Smooth muscle cell (in vitro differentiated cells): Measurements from ENCODE around the gene SMAD3. TPM values are rescaled to one million over a fixed set of nuclear protein-coding genes. Genes with fewer than 3 reads are reported as not detected.

Experiments
- DNase-seq: peaks from one replicate; lab custom pipeline; 2025; ENCODE audit not compliant: unreplicated experiment; lab: John Stamatoyannopoulos, UW
- H2AFZ ChIP-seq: fragments of 200-600 bp; sonication (generic); 2 replicates; pipeline ENCODE4 v1.6.0; 2016; ENCODE audit warnings: antibody characterized with exemption, low read depth, mild to moderate bottlenecking
- H3F3A ChIP-seq: fragments of 200-600 bp; sonication (generic); 2 replicates; pipeline ENCODE4 v1.6.0; 2017; ENCODE audit warnings: antibody characterized with exemption, low read depth
- H3K27ac ChIP-seq: fragments of 200-600 bp; sonication (generic); 2 replicates; pipeline ENCODE4 v1.5.1; 2016; ENCODE audit warnings: low read depth, mild to moderate bottlenecking
- H3K27me3 ChIP-seq: fragments of 200-600 bp; sonication (generic); 2 replicates; pipeline ENCODE4 v1.6.1; 2016; ENCODE audit warnings: low read depth, mild to moderate bottlenecking
- H3K36me3 ChIP-seq: fragments of 200-600 bp; sonication (generic); 2 replicates; pipeline ENCODE4 v1.5.1; 2016; ENCODE audit warnings: low read depth
- H3K4me1 ChIP-seq: fragments of 200-600 bp; sonication (generic); 2 replicates; pipeline ENCODE4 v1.5.1; 2016; ENCODE audit warnings: low read depth
- H3K4me2 ChIP-seq: fragments of 200-600 bp; sonication (generic); 2 replicates; pipeline ENCODE4 v1.6.0; 2016; ENCODE audit warnings: mild to moderate bottlenecking
- H3K4me3 ChIP-seq: fragments of 200-600 bp; sonication (generic); 2 replicates; pipeline ENCODE4 v1.5.1; 2016; ENCODE audit warnings: mild to moderate bottlenecking
- H3K79me2 ChIP-seq: fragments of 200-600 bp; sonication (generic); 2 replicates; pipeline ENCODE4 v1.6.0; 2016; ENCODE audit warnings: low read depth, mild to moderate bottlenecking
- H3K9ac ChIP-seq: fragments of 200-600 bp; sonication (generic); 2 replicates; pipeline ENCODE4 v1.6.0; 2016; ENCODE audit warnings: low read depth
- H3K9me3 ChIP-seq: fragments of 200-600 bp; sonication (generic); replicated peaks from 2 replicates; pipeline ENCODE4 v1.5.1; 2016; ENCODE audit warnings: low read depth
- H4K20me1 ChIP-seq: fragments of 200-600 bp; sonication (generic); 2 replicates; pipeline ENCODE4 v1.6.0; 2016; ENCODE audit warnings: low read depth
- whole genome bisulfite sequencing: methylation state at CpG from one replicate; pipeline ENCODE4 v1.1.7; 2016; ENCODE audit warnings: low lambda C conversion rate; 5-methylcytosine and 5-hydroxymethylcytosine counted together
- polyA plus RNA-seq: library from polyadenylated mRNA; unstranded; fragments of >200 nt; fragmentation: Nextera tagmentation; extraction: Ambion mirVana; gene quantifications from 2 replicates; pipeline ENCODE4 v1.2.1, GENCODE V29; 2016
- total RNA-seq: library from RNA; depleted of rRNA; stranded (reverse); fragments of >200 nt; gene quantifications from 2 replicates; pipeline ENCODE4 v1.2.3, GENCODE V29; 2014
- TF ChIP-seq, protein P1 (sequence below): fragments of 200-600 bp; sonication (generic); IDR thresholded peaks from 2 replicates; pipeline ENCODE4 v1.5.1; 2017; ENCODE audit warnings: borderline replicate concordance, mild to moderate bottlenecking, antibody characterized with exemption; ENCODE audit not compliant: insufficient read depth, poor library complexity, severe bottlenecking

The SMAD3 gene
- total and polyA plus RNA-seq, 2 experiments from 2014 or later = 20.2 to 21.9 TPM

DNA sequence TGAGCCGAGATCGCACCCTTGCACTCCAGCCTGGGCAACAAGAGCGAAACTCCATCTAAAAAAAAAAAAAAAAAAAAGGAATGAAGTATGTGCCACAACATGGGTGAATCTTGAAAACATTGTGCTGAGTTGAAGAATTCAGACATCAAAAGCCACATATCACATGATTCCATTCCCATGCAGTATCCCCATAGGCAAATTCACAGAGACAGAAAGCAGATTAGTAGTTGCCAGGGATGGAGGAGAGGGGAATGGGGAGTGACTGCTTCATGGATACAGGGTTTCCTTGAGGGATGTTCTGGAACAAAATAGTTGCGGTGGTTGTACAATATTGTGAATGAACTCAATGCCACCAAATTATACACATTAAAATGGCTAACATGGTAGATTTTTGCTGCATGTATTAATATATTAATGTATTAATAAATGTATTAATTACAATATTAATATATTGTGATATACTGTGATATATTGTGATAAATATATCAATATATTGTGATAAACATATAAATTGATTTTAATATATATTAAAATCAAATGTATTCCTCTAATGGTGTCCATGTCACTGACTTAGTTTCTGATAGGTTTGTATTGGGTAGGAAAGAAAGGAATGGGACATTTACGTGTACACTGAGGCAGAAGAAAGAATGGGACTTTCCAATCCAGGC is 34.9 kb downstream of the SMAD3 start:
- Histone ChIP-seq H3K4me2 (no peak overlapping the region), H3K9me3 (no peaks in the 10 kb centered on the region), H3K4me3 (no peak overlapping the region), H2AFZ (no peak overlapping the region), H3K4me1 (peaks cover 21% of the 10 kb centered on the region), H3K36me3 (no peaks in the 10 kb centered on the region), H3K9ac (no peak overlapping the region), H3K79me2 (peaks cover 89% of the 10 kb centered on the region), H4K20me1 (peaks cover 69% of the 10 kb centered on the region), H3K27ac (no peak overlapping the region), H3F3A (peaks cover 23% of the 10 kb centered on the region), H3K27me3 (no peaks in the 10 kb centered on the region)
- 80% methylated on average over 5 of the region's 5 CpGs for WGBS
- TF ChIP-seq, protein P1, sequence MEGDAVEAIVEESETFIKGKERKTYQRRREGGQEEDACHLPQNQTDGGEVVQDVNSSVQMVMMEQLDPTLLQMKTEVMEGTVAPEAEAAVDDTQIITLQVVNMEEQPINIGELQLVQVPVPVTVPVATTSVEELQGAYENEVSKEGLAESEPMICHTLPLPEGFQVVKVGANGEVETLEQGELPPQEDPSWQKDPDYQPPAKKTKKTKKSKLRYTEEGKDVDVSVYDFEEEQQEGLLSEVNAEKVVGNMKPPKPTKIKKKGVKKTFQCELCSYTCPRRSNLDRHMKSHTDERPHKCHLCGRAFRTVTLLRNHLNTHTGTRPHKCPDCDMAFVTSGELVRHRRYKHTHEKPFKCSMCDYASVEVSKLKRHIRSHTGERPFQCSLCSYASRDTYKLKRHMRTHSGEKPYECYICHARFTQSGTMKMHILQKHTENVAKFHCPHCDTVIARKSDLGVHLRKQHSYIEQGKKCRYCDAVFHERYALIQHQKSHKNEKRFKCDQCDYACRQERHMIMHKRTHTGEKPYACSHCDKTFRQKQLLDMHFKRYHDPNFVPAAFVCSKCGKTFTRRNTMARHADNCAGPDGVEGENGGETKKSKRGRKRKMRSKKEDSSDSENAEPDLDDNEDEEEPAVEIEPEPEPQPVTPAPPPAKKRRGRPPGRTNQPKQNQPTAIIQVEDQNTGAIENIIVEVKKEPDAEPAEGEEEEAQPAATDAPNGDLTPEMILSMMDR = no peak
- no peak for DNase-seq

DNA sequence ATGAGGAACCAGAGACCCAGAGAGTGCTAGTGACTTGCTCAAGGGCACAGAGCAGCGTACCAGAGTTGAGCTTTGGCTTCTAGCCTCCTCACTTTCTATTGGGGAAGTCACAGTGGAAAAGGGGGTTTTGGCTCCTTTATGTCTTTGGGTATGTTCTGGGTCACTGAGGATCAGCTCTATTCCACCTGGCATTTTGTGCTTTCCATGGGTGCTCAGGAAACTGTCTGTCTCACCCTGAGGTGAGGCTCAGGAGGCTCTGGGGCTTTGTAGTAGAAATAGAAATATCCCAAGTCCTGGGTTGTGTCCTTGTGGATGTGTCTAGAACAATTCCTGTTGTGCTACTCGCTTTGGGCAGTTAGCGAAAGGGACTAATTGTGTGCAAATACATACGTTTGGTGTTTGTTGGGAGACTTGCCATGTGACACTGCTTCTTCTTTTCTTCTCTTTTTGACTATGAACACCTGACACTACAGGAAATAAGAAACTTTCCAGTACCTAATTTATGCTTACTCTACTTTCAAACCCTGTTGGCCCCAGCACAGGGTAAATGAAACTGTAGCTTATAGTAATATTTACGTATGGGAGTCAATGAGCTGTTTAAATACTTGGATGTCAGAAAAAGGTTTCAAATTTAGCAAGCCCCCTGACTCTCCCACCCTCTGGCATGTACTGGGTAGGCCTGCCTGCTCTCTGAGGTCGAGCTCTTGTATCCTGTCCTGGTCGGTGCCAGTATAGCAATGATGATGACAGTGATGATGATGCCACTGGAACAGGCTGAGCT is 35.6 kb downstream of the SMAD3 start:
- H3K9me3 ChIP-seq = no peaks in the 10 kb centered on the region
- H3K27me3 ChIP-seq = no peaks in the 10 kb centered on the region
- H3K4me1 ChIP-seq = peaks cover 27% of the 10 kb centered on the region
- no peak overlapping the region for H2AFZ ChIP-seq
- H3K9ac ChIP-seq = peak overlapping the region; percentile 12
- peaks cover 82% of the 10 kb centered on the region for H3K79me2 ChIP-seq
- WGBS = 96% methylated on average over 7 of the region's 7 CpGs
- H3F3A ChIP-seq = peaks cover 28% of the 10 kb centered on the region
- H3K4me3 ChIP-seq = no peak overlapping the region
- H3K4me2 ChIP-seq = no peak overlapping the region
- TF ChIP-seq, protein P1 = no peak
- DNase-seq = no peak
- H3K27ac ChIP-seq = no peak overlapping the region
- H3K36me3 ChIP-seq = no peaks in the 10 kb centered on the region
- peaks cover 62% of the 10 kb centered on the region for H4K20me1 ChIP-seq

- Histone ChIP-seq H3K36me3 (no peaks in the 10 kb centered on the region), H3K9ac (peak overlapping the region; percentile 12), H3K27me3 (no peaks in the 10 kb centered on the region), H3K4me3 (no peak overlapping the region), H3K4me2 (no peak overlapping the region), H3K4me1 (peaks cover 32% of the 10 kb centered on the region), H3K9me3 (no peaks in the 10 kb centered on the region), H3K27ac (peak overlapping the region; percentile 27), H3K79me2 (peaks cover 78% of the 10 kb centered on the region), H4K20me1 (peaks cover 51% of the 10 kb centered on the region), H2AFZ (no peak overlapping the region), H3F3A (peaks cover 34% of the 10 kb centered on the region)
- no peak for DNase-seq
- WGBS = 38% methylated on average over 8 of the region's 8 CpGs
- TF ChIP-seq, protein P1 = no peak
Measured at GRCh38 chr15:67101911-67102598, 36.7 kb downstream of the SMAD3 start.
